HG02642 (cell line): ENCODE data around the gene PLCD1.
"Not testable (repeated sequence)": the region's sequence is repeated elsewhere in the genome, so short reads cannot be mapped to it uniquely, and the experiment has no call there.

Experiments used
- ATAC-seq: cut with Tn5 transposase; IDR thresholded peaks from one replicate; pipeline ENCODE4 v1.9.1; 2021; ENCODE audit warnings: mild to moderate bottlenecking; ENCODE audit not compliant: unreplicated experiment, poor library complexity

Gene PLCD1

GRCh38 chr3:38038447-38038911 lies 9.0 kb upstream of the PLCD1 start:
- ATAC-seq: no peak

- ATAC-seq: no peak
These were observed 7.5 kb upstream of the PLCD1 start for GRCh38 chr3:38036906-38037305.

DNA sequence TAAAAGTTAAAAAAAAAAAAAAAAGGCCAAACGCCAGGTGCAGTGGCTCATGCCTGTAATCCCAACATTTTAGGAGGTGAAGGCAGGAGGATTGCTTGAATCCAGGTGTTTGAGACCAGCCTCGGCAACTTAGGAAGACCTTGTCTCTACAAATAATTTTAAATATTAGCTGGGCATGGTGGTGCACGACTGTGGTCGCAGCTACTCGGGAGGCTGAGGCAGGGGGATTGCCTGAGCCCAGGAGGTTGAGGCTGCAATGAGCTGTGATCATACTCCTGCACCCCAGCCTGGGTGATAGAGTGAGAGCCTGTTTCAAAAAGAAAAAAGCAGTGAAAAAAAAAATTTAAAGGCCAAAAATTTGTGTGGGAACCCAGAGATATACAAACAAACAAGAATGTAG lies 6.8 kb upstream of the PLCD1 start:
- no peak for ATAC-seq

GRCh38 chr3:38034335-38034734 lies 4.9 kb upstream of the PLCD1 start:
- not testable (repeated sequence) for ATAC-seq

DNA sequence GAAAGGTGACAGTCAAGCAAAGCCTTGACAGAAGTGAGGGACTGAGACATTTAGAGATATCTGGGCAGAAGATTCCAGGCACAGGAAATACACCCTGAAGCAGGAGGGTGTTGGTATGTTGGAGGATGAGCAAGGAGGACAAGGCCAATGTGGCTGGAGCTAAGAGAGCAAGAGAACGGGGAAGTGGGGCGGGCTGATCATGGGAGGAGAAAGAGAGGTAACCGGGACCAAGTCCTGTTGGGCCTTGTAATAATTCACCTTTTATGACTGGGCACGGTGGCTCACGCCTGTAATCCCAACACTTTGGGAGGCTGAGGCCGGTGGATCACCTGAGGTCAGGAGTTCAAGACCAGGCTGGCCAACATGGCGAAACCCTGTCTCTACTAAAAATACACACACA lies 4.1 kb upstream of the PLCD1 start:
- not testable (repeated sequence) for ATAC-seq

DNA sequence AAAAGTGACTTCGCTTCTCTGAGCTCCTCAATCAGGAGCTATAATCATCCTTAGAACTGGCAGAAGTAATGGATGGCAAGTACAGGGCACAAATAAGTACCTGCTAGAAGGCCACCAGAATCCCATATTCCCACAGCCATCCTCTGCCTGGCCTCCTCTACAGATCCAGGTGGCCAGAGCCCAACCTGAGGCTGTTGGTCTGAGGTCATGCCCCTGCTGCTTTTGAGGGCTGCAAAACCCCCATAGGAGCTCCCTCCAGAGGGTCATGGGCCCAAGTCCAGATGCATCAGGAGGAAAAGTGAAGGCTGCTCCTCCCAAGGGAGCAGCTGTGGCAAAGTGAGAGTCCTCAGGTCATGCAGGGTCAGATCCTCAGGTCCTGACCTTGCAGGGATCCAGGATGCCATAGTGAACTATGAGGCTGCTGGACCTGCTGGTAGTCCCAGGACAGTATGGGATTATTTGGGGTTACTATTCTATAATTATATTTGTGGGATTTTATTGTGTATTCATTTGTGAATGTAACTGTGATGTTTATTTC lies 3.0 kb upstream of the PLCD1 start:
- no peak for ATAC-seq

GRCh38 chr3:38031022-38031994 lies 1.9 kb upstream of the PLCD1 start:
- ATAC-seq: no peak

GRCh38 chr3:38030126-38031021 lies 932 bp upstream of the PLCD1 start:
- no peak for ATAC-seq

- ATAC-seq: no peak
These were observed 651 bp downstream of the PLCD1 start for GRCh38 chr3:38028621-38029361.

- no peak for ATAC-seq
These were observed 1.7 kb downstream of the PLCD1 start for GRCh38 chr3:38027466-38028465.

DNA sequence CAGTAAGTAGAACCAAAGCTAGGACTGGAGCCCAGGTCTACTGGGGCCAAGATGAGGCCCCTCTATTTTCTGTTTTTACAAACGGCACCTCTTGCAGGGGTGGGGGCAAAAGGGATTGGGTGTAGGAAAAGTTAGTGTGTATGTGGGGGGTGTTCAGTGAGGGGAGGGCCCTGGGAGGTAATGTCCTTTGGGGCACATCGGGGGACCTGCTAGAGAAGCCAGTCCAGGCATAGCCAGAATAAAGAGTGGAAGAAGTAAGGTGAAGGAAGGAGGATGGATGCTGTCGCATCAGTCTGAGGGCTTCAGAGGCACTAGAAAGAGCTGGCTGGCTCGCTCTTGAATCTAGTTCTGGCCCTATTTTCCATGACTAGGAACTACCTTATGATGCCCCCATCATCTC lies 2.6 kb downstream of the PLCD1 start:
- no peak for ATAC-seq

DNA sequence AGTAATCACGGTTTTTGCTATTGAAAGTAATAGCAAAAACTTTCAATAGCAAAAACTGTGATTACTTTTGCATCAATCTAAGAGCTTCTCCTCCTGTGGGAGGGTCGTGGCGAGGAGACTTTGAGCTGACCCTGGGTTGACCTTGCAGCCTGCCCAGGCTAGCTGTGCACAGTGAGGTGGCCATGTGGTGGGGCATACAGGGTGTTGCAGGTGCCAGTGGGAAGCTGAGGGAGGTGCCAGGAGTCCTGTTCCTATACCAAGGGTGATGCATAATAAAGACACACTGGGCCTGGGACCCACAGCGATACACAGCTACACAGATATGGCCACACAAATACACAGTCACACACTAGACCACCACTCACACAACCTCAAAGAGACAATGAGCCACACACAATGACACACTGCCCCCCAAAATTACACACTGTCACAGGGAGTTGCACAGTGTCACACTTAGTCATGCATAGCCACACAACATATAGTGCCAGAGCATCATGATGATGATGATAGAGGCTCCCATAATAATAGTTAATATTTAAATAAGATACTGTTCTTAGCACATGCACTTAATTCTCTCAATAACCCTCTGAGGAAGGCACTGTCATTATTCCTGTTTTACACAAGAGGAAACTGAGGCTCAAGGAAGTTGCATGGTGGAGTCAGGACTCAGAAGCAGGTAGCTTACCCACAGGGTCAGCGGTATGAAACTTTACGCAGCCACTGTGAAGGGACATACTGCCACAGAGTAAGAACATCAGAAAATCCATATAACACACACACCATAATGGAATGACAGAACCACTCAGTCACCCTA lies 6.3 kb downstream of the PLCD1 start:
- no peak for ATAC-seq

DNA sequence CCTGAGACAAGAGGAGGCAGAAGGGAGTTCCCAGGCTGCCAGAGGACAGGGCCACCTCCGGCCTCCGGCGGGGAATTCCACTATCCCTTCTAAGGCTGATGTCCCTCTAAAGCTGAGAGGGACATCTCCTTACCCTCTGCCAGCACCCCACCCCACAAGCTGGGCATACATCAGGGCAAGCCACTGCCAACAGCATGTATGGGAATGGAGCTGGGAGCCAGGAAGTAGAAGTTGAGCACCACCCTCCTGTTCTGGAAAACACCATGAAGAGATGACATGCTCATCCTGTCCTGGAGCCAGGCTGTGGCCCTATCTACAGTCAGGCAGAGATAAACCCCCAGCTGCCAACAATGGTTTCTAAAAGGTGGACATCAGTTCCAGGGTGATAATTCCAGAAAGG lies 7.1 kb downstream of the PLCD1 start:
- ATAC-seq: no peak

- no peak for ATAC-seq
These were observed 8.2 kb downstream of the PLCD1 start for GRCh38 chr3:38021196-38021595.

DNA sequence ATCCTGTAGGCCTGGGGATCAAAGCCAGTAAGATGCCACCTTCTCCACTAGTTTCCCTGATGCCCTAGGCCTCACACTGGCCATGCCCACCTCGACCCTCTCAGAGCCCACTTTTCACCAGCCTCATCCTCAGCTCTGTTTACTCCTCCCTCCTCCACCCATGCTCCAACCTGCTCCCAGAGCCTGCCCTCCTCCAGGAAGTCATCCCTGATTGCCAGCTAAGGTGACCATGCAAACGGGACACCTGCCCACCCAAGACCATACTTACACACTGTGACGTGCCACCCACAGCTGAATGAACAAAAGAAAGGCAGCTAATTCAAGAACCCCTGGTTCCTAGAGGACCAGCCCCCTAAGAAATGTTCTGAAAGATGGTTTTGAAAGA lies 9.1 kb downstream of the PLCD1 start:
- ATAC-seq: no peak

GRCh38 chr3:38019658-38020341 lies 9.6 kb downstream of the PLCD1 start:
- no peak for ATAC-seq
